ENCODE results near the gene ABHD12B.
"Not testable (repeated sequence)": the region's sequence is repeated elsewhere in the genome, so short reads cannot be mapped to it uniquely, and the experiment has no call there.

ABHD12B gene

GRCh38 chr14:50936882-50937281 lies 65.0 kb downstream of the ABHD12B start:
- no peak for DNase-seq

GRCh38 chr14:50937325-50937724 lies 65.5 kb downstream of the ABHD12B start:
- DNase-seq = no peak

GRCh38 chr14:50937800-50938199 lies 65.9 kb downstream of the ABHD12B start:
- no peak for DNase-seq

- DNase-seq = no peak
Measured at GRCh38 chr14:50941151-50941550, 69.3 kb downstream of the ABHD12B start.

- not testable (repeated sequence) for DNase-seq
Measured at GRCh38 chr14:50941638-50942037, 69.8 kb downstream of the ABHD12B start.

- DNase-seq = no peak
Measured at GRCh38 chr14:50943261-50943942, 71.5 kb downstream of the ABHD12B start.

- DNase-seq = peak; percentile 52
Measured at GRCh38 chr14:50943943-50944646, 72.2 kb downstream of the ABHD12B start, which contains the start of gene PYGL. Gene PYGL (minus strand): TSS chr14:50944483. CDS start chr14:50944403, 80 bp downstream.

DNA sequence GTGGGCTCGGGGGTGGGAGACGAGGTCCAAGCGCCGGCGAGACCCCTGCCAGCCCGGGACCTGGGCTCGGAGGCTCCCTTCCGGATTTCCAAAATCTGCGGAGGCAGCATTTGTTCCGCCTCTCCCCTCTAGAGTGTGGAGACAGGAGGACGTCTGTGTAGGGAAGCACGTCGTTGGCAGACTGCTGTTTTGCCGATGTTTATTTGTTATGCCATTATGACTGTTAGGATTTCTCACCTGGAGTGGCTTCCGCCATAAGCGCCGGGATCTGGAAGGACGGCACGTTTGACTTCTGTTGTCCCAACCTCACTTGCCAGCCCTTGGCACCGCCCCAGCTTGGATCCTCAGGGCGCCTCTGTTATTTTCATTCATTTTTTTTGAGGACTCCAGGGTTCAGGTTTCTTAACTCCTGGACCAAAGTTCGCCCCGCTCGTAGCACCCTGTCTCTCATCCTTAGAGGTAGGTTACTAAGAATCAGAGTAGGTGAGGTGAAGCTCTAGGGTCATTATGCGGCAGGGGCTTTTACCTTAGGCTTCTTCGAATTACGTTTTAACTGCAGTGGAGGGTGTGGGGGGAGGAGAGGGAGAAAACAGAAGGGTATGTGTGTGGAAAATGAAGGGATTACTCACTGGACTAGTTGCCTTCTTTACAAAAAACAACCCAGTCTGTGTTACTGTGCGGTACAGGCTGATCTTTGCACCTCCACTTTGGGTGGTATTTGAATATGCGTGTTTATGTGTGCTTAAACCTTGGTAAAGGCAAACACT lies 73.0 kb downstream of the ABHD12B start:
- DNase-seq = peak; percentile 74

- DNase-seq = no peak
Measured at GRCh38 chr14:50946234-50946935, 74.5 kb downstream of the ABHD12B start.

DNA sequence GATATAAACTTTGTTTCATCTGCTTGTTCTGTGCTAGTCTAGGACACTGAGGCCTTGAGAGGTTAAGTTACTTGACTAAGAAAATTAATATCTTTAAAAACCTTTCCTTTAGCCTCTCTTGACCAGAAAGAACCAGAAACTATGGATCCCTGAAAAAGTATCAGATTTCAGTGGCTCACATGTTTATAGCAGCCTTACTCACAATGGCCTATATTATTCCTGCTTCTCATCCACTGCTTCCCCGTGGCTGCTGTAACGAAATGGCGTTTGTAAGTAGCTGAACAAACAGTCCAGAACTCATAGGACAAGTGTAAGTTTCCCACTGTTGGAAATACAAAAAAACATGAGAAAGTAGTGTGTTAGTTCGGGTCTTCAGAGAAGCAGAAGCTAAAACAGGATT lies 75.6 kb downstream of the ABHD12B start:
- no peak for DNase-seq

- no peak for DNase-seq
Measured at GRCh38 chr14:50948205-50948604, 76.4 kb downstream of the ABHD12B start.

- DNase-seq = no peak
Measured at GRCh38 chr14:50951032-50951431, 79.2 kb downstream of the ABHD12B start.

- DNase-seq = no peak
Measured at GRCh38 chr14:50953502-50953901, 81.6 kb downstream of the ABHD12B start.
